T-helper 2 cell (primary cell): ENCODE data around the gene GRIA4.

ENCODE experiments used
- DNase-seq, 5 experiments: peaks; one replicate each; pipeline versions ENCODE4 v3.0.0 to v3.0.0-alpha.2; 2012 to 2022
- total RNA-seq, 2 donors: gene quantifications; one replicate each; lab custom pipeline; 2026; lab: John Stamatoyannopoulos, UW

Gene GRIA4
- 0 reads per million in 2 donors for total RNA-seq

DNA sequence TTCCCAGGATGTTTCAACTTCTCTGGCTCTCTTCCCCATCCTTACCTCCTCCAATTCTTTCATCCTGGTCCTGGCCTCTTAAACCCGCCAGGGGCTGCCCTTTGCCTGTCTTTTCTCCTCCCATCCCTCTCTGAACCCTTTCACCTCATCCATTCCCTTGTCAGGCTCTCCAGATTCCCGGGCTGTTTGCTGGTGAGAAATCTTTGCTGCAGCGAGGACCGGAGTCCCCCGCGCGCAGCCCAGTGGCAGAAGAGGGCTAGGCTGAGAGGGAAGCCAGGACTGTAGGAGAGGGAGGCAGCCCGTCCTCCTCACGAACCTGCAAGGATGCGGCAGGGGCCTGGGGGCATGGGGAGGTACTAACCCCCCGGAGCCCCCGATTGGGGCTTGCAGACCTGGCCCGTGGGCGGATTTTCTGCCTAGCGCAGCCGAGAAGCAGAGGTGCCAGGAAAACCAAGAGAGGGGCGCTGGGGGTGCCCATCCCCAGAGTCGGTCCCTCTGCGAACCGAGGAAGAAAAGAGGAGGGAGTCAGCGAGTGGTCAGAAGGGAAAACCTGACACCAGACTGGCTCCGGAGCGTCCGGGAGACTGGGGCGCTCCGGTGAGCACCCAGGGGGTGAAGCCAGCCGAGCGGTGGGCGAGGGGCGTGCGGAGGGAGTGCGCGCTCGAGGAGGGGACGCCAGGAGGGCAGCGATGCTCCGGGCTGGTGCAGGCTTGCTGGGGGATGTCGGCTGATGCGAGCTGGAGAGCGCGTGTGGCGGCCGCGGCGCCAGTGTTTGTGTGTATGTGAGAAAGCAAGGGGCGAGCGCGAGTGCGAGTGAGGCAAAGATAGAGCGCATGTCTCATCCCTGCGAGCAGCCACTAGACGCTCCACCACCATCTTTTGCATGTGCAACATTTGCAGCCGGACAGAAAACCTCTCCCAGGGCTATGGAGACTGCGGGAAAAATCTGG, at the start of gene GRIA4:
TSS of gene GRIA4 (plus strand) at position 242 of the 950 bp plus-strand sequence. CDS start 925 bp downstream, outside the sequence.
- DNase-seq = peak in 2 of 5 experiments; percentile 7 to 30

DNA sequence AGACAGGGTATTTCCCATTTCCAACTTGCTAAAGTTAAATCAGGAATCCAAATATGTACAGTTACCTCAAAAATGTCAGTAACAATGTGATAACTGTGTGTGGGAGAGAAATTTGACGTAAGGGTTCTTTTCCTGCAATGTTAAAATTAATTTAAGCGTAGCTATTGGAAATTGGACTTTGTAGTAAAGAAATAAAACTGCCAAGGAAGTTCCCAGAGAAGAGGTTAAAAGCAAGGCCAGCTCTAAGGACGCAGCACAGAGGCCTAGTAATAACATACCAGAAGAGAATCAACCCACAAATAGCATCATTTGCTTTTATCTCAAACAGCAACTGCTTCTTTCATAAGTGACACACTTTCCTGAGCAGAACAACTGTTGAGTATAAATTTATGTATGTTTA, 36.8 kb upstream of the GRIA4 start:
- no peak for DNase-seq

DNA sequence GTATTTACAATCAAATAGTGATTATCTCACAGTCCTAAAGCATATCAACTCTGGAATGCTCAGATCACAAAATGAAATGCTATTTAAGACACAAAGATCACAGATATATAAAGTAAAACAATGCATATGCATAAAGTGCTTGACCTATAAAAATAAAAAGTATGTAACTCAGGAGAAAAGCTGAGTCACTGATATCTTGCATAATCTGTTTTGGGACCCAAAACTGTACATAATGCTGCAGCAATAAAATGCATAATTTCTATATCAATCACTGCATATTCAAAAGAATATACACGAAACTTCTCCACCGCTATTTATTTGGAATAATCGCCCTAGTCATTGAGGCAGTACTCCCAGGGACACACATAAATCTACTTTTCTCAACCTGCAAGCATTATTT, 34.9 kb upstream of the GRIA4 start:
- no peak for DNase-seq

DNA sequence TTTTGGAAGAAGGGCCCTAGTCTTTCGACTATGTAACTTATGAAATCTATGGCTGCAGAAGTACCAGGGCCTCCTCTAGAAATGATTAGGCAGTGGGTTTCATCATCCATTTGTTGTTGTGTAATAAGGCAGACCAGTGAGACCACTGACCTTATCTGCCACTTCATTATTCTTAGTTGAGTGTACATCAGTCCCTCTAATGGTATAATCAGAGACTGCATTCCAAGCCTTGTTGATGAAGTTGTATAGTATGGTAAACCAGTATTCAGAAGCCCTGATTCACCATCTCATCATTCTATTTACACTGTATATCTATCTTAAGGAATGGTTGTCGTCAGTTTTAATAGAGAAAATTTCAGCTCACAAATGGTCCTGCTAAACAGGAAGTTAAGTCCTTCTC, 32.2 kb upstream of the GRIA4 start:
- no peak for DNase-seq

DNA sequence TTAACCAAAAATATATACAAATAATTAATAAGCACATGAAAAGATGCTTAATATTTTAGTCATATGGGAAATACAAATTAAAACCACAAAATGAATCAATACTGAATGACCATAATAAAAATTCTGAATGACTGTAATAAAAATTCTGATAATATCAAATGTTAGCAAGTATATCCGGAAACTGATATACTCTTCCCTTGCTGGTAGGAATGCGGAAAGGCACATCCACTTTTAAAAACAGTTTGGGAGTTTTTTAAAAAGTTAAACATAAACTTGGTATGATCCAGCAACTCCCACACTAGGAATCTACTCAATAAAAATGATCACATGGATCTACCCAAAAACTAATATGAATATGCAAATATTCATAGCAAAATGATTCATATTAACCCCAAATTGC, 30.8 kb upstream of the GRIA4 start:
- DNase-seq = no peak

DNA sequence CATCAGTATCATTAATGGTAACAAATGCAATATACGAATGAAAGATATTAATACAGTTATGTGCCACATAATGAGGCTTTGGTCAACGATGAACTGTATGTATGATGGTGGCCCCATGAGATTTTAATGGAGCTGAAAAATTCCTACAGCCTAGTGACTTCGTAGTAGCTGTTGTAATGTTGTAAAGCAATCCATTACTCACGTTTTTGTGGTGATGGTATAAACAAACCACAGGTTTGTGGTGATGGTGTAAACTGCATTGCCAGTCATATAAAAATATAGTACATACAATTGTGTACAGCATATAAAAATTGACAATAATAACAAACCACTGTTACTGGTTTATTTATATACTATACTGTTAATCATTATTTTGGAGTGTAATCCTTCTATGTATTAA, 27.4 kb upstream of the GRIA4 start:
- no peak for DNase-seq

DNA sequence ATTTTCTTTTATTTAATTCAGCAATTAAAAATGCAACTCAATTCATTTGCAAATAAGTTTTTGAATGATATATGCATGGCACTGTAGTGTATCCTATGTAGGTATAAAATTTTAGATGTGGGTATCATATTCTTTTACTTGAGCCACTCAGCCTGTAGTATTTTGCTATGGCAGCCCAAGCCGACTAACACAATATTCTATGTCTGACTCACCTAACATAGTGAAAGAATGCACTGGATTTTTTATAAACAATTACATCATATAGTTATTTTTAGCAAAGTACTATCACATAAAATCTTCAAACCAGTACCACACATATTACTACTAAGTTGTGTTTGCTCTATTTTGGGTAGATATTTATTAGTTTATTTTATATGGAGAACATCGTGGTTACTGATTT, 21.9 kb upstream of the GRIA4 start:
- DNase-seq = no peak

DNA sequence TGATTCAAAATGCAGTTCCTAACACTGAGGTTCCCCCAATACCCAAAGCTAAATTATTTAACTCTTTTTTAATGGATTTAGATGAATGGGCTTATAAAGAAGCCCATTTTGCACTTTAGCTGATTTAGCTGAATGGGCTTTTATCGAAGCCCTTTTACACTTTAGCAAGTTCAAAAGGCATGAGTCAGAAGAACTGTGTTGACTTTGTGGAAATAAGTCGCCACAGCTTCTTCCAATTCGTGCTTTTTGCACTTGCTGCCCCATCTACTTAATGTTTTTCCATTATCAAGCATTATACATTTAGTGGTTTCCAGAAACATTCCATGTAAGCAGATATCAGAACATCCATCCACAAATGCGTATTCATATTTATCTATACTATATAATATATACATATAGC, 20.5 kb upstream of the GRIA4 start:
- no peak for DNase-seq

DNA sequence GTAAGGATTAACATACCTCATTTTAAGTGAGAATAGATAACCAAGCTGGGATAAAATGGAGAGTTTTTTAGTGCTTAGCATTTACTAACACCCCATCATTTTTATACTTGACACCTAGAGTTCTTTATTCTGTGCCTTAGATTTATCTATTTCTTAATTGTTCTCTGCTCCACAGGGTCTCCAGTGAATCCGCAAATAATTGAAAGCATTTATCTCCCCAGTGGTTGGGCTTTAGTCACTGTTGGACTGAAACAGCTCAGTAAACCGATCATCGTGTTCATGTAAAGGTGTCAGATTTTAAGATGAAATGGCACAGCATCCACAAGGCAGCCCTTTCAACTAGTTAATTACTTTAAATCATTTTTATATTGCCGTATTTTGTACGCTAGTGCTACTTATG, 17.8 kb upstream of the GRIA4 start:
- no peak for DNase-seq

DNA sequence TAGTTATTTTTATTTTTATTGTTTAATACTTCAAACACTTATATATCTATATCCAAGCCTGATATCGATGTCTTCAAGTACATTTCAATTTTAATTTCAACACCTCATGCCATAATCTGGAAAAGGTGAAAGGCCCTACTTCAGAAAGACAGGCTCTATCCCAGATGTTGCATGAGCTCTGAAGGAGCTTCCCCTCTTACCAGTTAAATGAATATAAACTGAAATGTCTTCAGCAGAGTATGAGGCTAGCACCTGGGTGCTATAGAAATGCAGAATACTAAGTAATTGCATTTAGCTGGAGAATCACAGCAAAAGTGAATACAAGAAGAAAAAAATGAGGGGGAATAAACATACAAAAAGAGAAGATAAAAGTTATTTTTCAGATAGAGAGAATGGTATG, 11.5 kb upstream of the GRIA4 start:
- no peak for DNase-seq

DNA sequence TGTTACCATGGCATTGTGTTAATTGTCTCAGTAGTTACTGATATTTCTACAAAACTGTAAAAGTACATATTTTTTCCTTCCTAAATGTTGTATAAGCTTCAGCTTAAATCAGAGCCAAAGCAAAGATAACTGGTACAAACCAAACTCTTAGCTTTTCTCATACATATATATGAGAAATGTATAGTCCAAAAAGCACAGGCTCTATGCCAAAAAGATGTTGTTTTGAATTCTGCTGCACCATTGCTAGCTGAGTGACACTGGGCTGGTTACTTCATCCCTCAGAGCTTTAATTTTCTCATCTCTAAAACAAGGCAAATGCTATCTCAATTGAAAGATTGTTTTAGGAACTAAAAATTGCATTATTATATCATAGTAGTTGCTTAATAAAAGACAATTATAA, 6.7 kb upstream of the GRIA4 start:
- DNase-seq = no peak

DNA sequence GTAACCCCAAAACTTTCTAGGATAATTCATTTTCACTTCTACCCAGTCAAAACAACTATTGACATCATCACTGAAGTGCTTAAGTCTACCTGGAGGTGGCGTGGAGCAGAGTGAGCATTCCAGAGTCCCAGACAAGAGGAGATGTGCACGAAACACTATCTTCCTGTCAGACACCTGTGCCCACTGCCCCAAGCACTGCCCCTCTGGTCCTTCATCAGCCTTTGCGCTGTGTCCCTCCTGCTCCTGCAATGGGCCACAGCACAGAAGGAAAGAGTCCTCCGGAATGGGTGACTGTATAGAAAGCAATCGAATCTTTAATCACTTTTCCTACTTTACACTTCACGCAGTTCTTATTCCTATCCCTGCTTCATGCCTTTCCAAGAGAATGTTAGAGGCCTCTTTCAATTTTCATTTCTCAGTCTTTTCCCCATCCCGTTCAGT, 512 bp upstream of the GRIA4 start:
- DNase-seq = peak in 1 of 5 experiments; percentile 16

DNA sequence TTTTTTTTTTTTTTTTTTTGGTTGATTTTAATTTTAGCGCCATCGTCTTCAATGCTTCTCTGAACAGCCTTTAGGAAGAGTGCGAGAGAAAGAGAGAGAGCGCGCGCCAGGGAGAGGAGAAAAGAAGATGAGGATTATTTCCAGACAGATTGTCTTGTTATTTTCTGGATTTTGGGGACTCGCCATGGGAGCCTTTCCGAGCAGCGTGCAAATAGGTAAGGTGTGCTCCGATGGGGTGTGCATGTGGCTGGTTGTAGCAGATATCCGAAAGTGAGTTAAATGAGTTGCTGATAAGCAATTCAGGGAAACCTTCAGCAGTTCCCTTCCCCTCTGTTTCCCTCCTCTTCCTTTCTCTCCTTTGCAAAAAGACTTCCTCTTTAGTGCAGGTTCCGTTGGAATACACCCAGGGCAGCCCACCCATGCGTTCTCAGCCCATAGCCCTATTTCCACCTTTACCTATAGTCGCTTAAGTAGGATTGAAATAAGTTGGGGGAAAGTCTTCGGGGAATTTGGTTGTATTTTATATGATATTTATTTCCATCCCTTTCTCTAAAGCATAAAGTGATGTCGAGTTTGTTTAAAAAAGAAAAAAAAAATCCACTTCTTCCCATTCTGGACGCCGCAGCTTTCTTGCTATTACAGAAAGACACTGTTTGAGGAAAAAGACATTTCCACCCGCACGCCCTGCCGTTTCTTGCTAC, 1.1 kb downstream of the GRIA4 start:
- no peak for DNase-seq

DNA sequence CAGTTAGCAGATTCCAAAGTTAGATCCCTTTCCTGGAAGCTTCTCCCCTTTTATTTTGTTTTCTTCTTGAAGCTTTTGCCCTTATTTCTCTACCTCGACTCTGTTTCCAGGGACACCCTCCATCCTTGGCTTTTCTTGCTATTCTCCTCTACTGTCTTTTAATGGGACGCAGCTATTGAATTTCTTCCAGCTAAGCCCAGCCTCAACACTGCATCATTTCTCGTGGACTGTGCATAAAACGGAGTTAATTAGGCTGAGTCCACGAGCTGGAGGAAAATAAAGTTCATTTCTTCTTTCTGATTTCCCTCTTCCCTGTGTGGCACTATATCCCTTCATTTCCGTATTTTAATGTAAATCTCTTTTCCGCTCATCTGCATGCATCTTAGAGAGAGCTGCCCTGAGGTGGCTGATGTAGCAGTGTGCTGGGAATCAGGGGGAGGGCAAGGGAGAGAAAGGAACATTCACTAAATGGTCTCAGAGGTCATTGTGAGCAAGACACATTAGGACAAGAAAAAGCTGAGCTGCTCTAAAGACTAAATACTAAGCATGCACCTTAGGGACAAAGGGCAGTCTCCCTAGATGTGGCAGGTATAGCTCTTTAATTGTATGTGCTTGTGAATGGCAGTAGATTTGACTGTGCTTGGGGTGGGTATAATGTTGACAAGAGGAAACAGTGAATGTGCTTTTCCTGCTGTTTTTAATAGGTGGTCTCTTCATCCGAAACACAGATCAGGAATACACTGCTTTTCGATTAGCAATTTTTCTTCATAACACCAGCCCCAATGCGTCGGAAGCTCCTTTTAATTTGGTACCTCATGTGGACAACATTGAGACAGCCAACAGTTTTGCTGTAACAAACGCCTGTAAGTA, 1.9 kb downstream of the GRIA4 start:
- no peak for DNase-seq

DNA sequence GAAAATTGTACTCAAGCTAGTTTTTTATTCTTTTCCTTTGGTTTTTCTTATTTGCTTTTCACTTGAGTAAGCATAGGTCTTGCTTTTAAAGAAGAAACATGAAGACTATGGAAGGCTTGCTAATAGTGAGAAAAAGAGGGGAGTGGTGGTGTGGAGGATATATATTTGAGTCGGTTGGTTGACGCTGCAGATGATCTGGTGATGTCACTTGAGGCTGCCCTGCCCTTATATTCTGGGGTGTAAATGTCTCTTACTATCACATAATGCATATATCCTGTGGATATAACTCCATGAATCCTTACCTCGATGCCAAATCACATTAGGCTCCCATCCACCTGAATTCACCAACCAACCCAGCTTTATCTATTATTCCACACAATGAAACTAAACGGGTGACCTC, 2.9 kb downstream of the GRIA4 start:
- no peak for DNase-seq

DNA sequence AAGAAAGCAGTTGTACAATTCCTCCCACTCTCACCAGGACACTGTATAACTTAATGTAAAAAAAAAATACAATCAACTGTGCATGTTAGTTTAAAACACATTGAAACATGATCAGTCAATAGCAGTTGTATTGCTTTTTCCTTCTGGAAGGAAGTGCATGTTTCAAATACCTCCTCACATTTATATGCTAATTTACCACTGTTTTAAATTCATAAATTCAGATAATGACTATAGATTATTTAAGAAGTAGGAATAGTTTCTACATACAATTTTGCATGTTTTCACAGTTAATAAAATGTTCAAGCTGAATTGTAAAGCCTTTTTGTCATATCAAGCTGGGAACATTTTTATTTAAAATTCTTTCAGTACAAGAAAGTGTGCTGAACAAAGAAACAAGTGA, 3.3 kb downstream of the GRIA4 start:
- no peak for DNase-seq

DNA sequence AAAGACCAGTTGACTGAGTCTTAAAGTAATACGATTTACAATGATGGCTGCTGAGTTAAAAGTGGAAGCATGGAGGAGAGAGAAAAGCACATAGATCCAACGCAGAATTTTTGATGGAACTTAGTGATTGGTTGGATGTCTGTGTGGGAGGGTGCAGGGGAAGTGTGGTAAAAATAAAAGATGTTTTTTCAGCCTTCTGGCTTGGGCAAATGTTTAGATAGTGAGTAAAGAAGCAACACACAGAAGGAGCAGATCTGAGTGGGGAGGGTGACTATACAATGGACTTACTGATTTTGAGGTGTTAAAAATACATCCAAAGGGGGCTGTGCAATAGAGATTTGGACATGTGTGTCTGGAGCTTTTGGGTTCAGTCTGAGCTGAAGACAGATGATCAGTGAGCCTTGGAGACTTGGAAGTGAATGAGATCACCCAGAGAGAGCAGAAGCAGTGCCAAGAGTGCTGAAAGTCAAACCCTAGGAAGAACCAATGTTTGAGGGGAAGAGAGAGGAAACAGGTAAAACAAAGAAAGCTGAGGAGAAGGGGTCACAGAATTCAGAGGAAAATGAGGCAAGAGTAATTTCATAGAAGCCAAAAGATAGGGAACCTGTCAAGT, 8.6 kb downstream of the GRIA4 start:
- DNase-seq = no peak

DNA sequence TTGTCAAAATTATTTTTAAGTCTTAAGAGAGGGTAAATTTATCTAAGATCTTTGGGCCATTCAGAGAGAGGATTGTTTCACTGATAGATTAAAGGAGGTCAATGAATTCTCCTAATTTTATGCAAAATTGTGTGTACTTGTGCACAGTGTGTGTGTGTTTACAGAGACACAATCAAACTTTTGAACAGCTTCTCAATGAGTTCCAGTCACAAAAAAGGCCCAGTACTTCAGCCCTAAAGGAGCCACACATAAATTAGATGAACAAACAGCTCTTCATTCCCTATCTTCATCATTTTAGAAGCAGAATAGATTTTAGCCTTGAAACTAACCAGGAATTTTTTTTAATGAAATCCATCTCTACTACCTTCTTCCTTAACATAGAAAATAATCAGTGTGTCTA, 9.7 kb downstream of the GRIA4 start:
- DNase-seq = no peak

DNA sequence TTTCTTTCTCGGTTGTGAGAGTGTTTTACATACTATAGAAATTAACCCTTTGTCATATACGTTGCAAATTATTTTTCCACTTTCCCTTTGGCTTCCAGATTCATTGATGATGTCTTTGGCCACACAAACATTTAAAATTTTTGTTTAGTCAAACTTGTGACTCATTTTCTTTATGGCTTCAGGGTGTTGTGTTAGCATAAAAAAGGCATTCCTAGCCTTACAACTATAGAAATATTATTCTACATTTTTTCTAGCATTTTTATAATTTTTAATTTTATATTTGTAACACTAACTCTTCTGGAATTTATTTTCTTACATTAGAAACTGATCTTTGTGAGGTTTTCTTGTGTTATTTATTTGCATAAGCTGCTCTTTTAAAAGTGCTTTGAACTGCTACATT, 12.1 kb downstream of the GRIA4 start:
- DNase-seq = no peak

DNA sequence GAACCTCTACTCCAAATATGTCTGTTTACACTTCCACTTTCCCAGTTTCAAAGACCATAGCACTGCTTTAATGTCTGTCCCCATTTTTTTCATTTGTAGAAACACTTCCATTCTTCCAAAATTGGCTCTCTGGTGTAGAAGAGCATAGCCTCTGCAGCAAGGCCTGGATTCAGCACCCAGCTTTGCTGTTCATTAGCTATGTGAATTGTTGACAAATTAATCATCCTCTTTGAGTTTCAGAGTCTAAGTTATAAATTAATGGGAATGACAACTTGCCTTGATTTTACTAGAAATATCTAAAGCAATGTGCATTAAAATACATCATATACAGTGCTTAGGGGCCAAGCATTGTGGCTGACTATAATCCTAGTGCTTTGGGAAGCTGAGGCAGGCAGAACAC, 22.4 kb downstream of the GRIA4 start:
- no peak for DNase-seq

DNA sequence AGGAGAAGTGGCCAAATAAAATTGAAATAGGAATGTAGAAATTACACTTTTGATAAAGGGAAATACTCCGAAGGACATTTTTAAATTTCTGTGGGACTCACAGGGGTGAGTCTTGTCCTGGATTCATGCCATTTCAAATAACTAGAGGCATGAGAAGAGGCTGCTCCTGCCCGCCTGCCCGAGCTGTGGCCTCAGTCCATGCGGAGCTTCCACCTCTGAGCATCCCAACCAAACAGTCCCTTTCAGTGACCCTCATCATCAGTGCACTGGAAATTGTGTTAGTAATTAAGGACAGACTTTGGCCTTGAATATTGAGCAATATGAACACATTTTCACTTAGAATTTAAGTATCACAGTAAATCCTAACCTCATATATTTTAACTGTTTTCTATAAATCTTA, 25.6 kb downstream of the GRIA4 start:
- DNase-seq = no peak

DNA sequence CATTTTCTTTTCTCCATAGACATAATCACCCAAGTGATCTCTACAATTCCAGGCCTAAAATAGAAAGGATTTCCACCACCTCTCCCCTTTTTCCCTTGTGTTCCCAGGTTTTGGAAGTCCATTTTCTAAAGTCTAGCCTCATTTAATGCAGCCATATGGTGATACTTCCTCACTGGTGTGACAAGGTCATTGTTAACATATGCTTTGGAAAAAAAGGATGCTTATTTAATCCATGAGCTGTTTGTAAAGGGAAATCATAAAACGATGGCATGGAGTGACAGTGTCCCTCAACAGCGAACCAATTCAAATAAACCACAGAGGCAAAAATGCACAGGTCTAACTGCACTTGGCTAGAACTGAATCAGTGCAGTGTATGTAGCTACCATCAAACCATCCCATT, 26.6 kb downstream of the GRIA4 start:
- DNase-seq = no peak

DNA sequence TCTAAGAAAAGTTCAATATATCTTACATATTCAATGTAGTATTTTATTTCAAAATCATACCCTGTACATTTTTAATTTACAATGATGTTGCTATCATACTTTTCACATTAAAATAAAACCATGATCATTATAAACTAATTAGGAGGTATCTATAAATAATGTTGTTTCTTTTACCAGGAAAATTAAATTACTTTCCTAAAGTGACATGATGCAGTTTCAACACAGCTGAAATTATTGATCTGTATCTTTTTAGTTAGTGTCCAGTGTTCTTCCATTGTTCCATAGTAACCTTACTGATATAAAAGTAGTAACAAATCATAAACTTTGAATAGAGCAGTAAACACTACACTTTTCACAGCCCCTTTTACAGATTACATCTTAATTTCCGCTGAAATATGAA, 29.7 kb downstream of the GRIA4 start:
- DNase-seq = no peak
